Panc1 (cell line): ENCODE measurements around the gene ZCCHC17. TPM values are rescaled to one million over a fixed set of nuclear protein-coding genes. Genes with fewer than 3 reads are reported as not detected.

ENCODE experiments used
- ATAC-seq: fragments of 200-7000 bp; cut with Tn5 transposase; 2 replicates; pipeline ENCODE4 v1.9.1; 2020; ENCODE audit warnings: mild to moderate bottlenecking, moderate library complexity
- BruUV-seq: library from RNA; stranded (reverse); fragments of 400-500 nt; replicated peaks from 2 replicates; lab custom pipeline; 2021; lab: Mats Ljungman, UMichigan
- CTCF ChIA-PET: fragments of 300-600 bp; sonication (Branson Sonifier 250); formaldehyde crosslinking; loops from one replicate; lab custom pipeline; 2022; ENCODE audit warnings: antibody characterized with exemption; lab: Charles Lee
- POLR2A ChIA-PET: fragments of 300-600 bp; sonication (Branson Sonifier 250); formaldehyde crosslinking; loops from one replicate; lab custom pipeline; 2022; ENCODE audit warnings: antibody characterized with exemption; lab: Charles Lee
- DNase-seq: peaks from one replicate; pipeline ENCODE4 v3.0.0-alpha.2; 2010; ENCODE audit warnings: low read depth, low spot score
- H3K27ac ChIP-seq: 2 replicates; pipeline ENCODE4 v1.5.1; 2011; ENCODE audit warnings: mild to moderate bottlenecking, low read length, inconsistent platforms
- H3K27me3 ChIP-seq: fragments of 200-500 bp; sonication (Bioruptor generic); 2 replicates; pipeline ENCODE4 v1.6.0; 2014; ENCODE audit warnings: low read length, inconsistent platforms; ENCODE audit not compliant: control insufficient read depth, insufficient read depth
- H3K36me3 ChIP-seq: fragments of 200-500 bp; sonication (Bioruptor generic); 2 replicates; pipeline ENCODE4 v1.5.1; 2014; ENCODE audit warnings: inconsistent platforms, mild to moderate bottlenecking, low read length, moderate library complexity; ENCODE audit not compliant: control insufficient read depth, insufficient read depth
- H3K4me1 ChIP-seq: 2 replicates; pipeline ENCODE4 v1.5.1; 2011; ENCODE audit warnings: inconsistent platforms, mild to moderate bottlenecking, low read length, moderate library complexity; ENCODE audit not compliant: control insufficient read depth, insufficient read depth
- H3K4me3 ChIP-seq, 2 experiments: 2 replicates each; pipeline ENCODE4 v1.5.1; 2011 to 2012; ENCODE audit warnings: low read depth in 2 of 2, low read length in 2 of 2, mild to moderate bottlenecking in 2 of 2, inconsistent platforms in 1 of 2, moderate library complexity in 1 of 2
- H3K9me3 ChIP-seq: fragments of 200-500 bp; sonication (Bioruptor generic); 2 replicates; pipeline ENCODE4 v1.5.1; 2014; ENCODE audit warnings: low read depth, mild to moderate bottlenecking, inconsistent platforms, low read length, moderate library complexity; ENCODE audit not compliant: control insufficient read depth, insufficient read depth
- POLR2AphosphoS5 ChIP-seq: IDR thresholded peaks from 2 replicates; pipeline ENCODE4 v1.6.1; 2012; ENCODE audit warnings: mild to moderate bottlenecking, low read depth, low read length, moderate library complexity
- SIN3A ChIP-seq: IDR thresholded peaks from 2 replicates; pipeline ENCODE4 v1.6.1; 2012; ENCODE audit warnings: low read depth, mild to moderate bottlenecking, low read length, moderate library complexity, borderline replicate concordance; ENCODE audit not compliant: insufficient read depth
- TCF7L2 ChIP-seq: IDR thresholded peaks from 2 replicates; pipeline ENCODE4 v1.6.1; 2011; ENCODE audit warnings: mild to moderate bottlenecking, low read depth, low read length, inconsistent platforms
- in situ Hi-C: cut with HindIII; loops from 2 replicates; pipeline ENCODE4 v1.10.0; 2016; ENCODE audit warnings: low sequenced_read_pairs, low pct_unique_long_range_greater_than_20kb
- intact Hi-C: fragments of 100-400 bp; cut with micrococcal nuclease; formaldehyde crosslinking; loops from one replicate; pipeline ENCODE4 v1.10.0; 2022; ENCODE audit not compliant: unreplicated experiment
- total RNA-seq: library from RNA; stranded (reverse); gene quantifications from one replicate; pipeline ENCODE4 v1.2.1, GENCODE V29; 2021; ENCODE audit not compliant: unreplicated experiment
- TF ChIP-seq, protein P1 (sequence below): fragments of 450-650 bp; IDR thresholded peaks from 2 replicates; pipeline ENCODE4 v1.5.1; 2017; ENCODE audit warnings: mild to moderate bottlenecking
- TF ChIP-seq, protein P2 (sequence below), 2 experiments: IDR thresholded peaks; 2 replicates each; pipeline ENCODE4 v1.6.1; 2011 to 2012; ENCODE audit warnings: low read depth in 2 of 2, control low read depth in 1 of 2, low read length in 1 of 2, mild to moderate bottlenecking in 1 of 2, moderate library complexity in 1 of 2; ENCODE audit not compliant: insufficient read depth in 1 of 2

The ZCCHC17 gene
- total RNA-seq, 1 experiment from 2014 or later: 30.6 TPM

DNA sequence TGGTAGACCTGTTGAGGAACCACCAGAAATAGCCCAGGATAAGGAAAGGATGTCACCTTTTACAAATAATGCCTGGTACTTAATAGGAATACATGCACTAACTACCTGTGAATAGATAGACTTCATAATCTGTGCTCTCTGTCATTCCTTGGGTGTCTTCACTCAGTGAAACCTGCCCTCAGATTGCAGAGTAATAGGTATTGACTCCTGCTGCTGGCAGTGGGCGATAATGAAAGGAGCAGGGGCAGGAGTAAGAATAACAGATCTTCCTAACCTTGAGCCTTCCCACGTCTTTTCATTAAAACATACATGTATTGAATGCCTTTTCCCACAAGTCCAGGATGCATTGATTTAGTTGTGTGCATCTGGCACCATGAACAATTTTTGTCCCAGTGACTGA is 59.6 kb downstream of the ZCCHC17 start:
- ChIA-PET POLR2A (no interaction called here), CTCF (no interaction called here)
- intact Hi-C loops: no loop called here

GRCh38 chr1:31361607-31362006 is 64.8 kb downstream of the ZCCHC17 start:
- no peaks in the 10 kb centered on the region for H3K9me3 ChIP-seq
- H3K27ac ChIP-seq: no peak overlapping the region
- H3K27me3 ChIP-seq: no peaks in the 10 kb centered on the region
- BruUV-seq: no TSS peak
- TF ChIP-seq TCF7L2 (no peak), SIN3A (no peak), POLR2AphosphoS5 (no peak)
- TF ChIP-seq, protein P1, sequence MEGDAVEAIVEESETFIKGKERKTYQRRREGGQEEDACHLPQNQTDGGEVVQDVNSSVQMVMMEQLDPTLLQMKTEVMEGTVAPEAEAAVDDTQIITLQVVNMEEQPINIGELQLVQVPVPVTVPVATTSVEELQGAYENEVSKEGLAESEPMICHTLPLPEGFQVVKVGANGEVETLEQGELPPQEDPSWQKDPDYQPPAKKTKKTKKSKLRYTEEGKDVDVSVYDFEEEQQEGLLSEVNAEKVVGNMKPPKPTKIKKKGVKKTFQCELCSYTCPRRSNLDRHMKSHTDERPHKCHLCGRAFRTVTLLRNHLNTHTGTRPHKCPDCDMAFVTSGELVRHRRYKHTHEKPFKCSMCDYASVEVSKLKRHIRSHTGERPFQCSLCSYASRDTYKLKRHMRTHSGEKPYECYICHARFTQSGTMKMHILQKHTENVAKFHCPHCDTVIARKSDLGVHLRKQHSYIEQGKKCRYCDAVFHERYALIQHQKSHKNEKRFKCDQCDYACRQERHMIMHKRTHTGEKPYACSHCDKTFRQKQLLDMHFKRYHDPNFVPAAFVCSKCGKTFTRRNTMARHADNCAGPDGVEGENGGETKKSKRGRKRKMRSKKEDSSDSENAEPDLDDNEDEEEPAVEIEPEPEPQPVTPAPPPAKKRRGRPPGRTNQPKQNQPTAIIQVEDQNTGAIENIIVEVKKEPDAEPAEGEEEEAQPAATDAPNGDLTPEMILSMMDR: no peak
- TF ChIP-seq, protein P2, sequence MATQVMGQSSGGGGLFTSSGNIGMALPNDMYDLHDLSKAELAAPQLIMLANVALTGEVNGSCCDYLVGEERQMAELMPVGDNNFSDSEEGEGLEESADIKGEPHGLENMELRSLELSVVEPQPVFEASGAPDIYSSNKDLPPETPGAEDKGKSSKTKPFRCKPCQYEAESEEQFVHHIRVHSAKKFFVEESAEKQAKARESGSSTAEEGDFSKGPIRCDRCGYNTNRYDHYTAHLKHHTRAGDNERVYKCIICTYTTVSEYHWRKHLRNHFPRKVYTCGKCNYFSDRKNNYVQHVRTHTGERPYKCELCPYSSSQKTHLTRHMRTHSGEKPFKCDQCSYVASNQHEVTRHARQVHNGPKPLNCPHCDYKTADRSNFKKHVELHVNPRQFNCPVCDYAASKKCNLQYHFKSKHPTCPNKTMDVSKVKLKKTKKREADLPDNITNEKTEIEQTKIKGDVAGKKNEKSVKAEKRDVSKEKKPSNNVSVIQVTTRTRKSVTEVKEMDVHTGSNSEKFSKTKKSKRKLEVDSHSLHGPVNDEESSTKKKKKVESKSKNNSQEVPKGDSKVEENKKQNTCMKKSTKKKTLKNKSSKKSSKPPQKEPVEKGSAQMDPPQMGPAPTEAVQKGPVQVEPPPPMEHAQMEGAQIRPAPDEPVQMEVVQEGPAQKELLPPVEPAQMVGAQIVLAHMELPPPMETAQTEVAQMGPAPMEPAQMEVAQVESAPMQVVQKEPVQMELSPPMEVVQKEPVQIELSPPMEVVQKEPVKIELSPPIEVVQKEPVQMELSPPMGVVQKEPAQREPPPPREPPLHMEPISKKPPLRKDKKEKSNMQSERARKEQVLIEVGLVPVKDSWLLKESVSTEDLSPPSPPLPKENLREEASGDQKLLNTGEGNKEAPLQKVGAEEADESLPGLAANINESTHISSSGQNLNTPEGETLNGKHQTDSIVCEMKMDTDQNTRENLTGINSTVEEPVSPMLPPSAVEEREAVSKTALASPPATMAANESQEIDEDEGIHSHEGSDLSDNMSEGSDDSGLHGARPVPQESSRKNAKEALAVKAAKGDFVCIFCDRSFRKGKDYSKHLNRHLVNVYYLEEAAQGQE (IDR thresholded peaks at IDR 0.05; ENCODE audit: insufficient read depth in 1 of 2, low read depth in 2 of 2, low read length in 1 of 2): no peak
- in situ Hi-C loops: no loop called here
- H3K4me3 ChIP-seq: no peak overlapping the region
- CTCF ChIA-PET: no interaction called here
- intact Hi-C loops: no loop called here
- no peak for ATAC-seq
- no peak for DNase-seq
- POLR2A ChIA-PET: no interaction called here
- H3K4me1 ChIP-seq: no peaks in the 10 kb centered on the region
- H3K36me3 ChIP-seq: no peaks in the 10 kb centered on the region

More for the DNA sequence above, 59.6 kb downstream of the ZCCHC17 start:
- H3K9me3 ChIP-seq: no peaks in the 10 kb centered on the region
- no peak overlapping the region for H3K27ac ChIP-seq
- no peak for ATAC-seq
- BruUV-seq: no TSS peak
- in situ Hi-C loops: no loop called here
- H3K36me3 ChIP-seq: no peaks in the 10 kb centered on the region
- no peak overlapping the region for H3K4me3 ChIP-seq
- no peaks in the 10 kb centered on the region for H3K4me1 ChIP-seq
- TF ChIP-seq SIN3A (no peak), POLR2AphosphoS5 (no peak), TCF7L2 (no peak)
- TF ChIP-seq, protein P1: no peak
- TF ChIP-seq, protein P2 (IDR thresholded peaks at IDR 0.05; ENCODE audit: insufficient read depth in 1 of 2, low read depth in 2 of 2, low read length in 1 of 2): no peak
- H3K27me3 ChIP-seq: no peaks in the 10 kb centered on the region
- no peak for DNase-seq
